Fibroblast of lung (primary cell): ENCODE results near the gene ADORA2B. TPM values are rescaled to one million over a fixed set of nuclear protein-coding genes. Genes with fewer than 3 reads are reported as not detected.

Experiments used
- DNase-seq, 2 donors: peaks; one replicate each; pipeline versions ENCODE4 v3.0.0 to v3.0.0-alpha.2; 2010; ENCODE audit warnings: low read depth in 2 of 2
- H2AFZ ChIP-seq: 2 replicates; pipeline ENCODE4 v1.5.1; 2012; ENCODE audit warnings: low read length, control low read depth, inconsistent platforms
- H3K27ac ChIP-seq: 2 replicates; pipeline ENCODE4 v1.5.1; 2011; ENCODE audit warnings: low read length, control low read depth; ENCODE audit not compliant: insufficient read depth
- H3K27me3 ChIP-seq: 2 replicates; pipeline ENCODE4 v1.5.1; 2011; ENCODE audit warnings: mild to moderate bottlenecking, low read length; ENCODE audit not compliant: control insufficient read depth, insufficient read depth
- H3K36me3 ChIP-seq: 2 replicates; pipeline ENCODE4 v1.5.1; 2011; ENCODE audit warnings: low read length; ENCODE audit not compliant: control insufficient read depth, insufficient read depth
- H3K4me1 ChIP-seq: 2 replicates; pipeline ENCODE4 v1.5.1; 2011; ENCODE audit warnings: low read length; ENCODE audit not compliant: control insufficient read depth, insufficient read depth; ENCODE audit errors: extremely low read depth
- H3K4me2 ChIP-seq: 2 replicates; pipeline ENCODE4 v1.5.1; 2011; ENCODE audit warnings: low read length, control low read depth; ENCODE audit not compliant: insufficient read depth; ENCODE audit errors: extremely low read depth
- H3K4me3 ChIP-seq, 4 experiments: fragments of 200-600 bp in 1 of 4; sonication (generic) in 1 of 4; replicated peaks in 1 of 4; 2 replicates each; pipeline ENCODE4 v1.5.1; 2011 to 2016; ENCODE audit warnings: low read length in 4 of 4, low read depth in 3 of 4, mild to moderate bottlenecking in 3 of 4, control low read depth in 2 of 4, inconsistent platforms in 1 of 4, mixed read lengths in 1 of 4; ENCODE audit not compliant: insufficient read depth in 1 of 4; ENCODE audit errors: control extremely low read depth in 1 of 4
- H3K79me2 ChIP-seq: 2 replicates; pipeline ENCODE4 v1.5.1; 2012; ENCODE audit warnings: mild to moderate bottlenecking, low read length, inconsistent platforms; ENCODE audit not compliant: control insufficient read depth, insufficient read depth
- H3K9ac ChIP-seq: 2 replicates; pipeline ENCODE4 v1.5.1; 2011; ENCODE audit warnings: mild to moderate bottlenecking, low read length, control low read depth; ENCODE audit not compliant: insufficient read depth
- H3K9me3 ChIP-seq: 2 replicates; pipeline ENCODE4 v1.5.1; 2012; ENCODE audit warnings: low read depth, low read length; ENCODE audit not compliant: control insufficient read depth, insufficient read depth
- H4K20me1 ChIP-seq: 2 replicates; pipeline ENCODE4 v1.5.1; 2011; ENCODE audit warnings: low read length; ENCODE audit not compliant: control insufficient read depth, insufficient read depth; ENCODE audit errors: extremely low read depth
- EZH2 ChIP-seq: IDR thresholded peaks from 2 replicates; pipeline ENCODE4 v1.5.1; 2012; ENCODE audit warnings: low read length, control low read depth, mild to moderate bottlenecking; ENCODE audit errors: missing control alignments
- polyA plus RNA-seq, 2 donors: library from polyadenylated mRNA; depleted of rRNA in 1 of 2; stranded (reverse) in 1 of 2; unstranded in 1 of 2; fragments of >200 nt; gene quantifications; 2 replicates each; pipeline ENCODE4 v1.2.1, GENCODE V29; 2011 to 2012; ENCODE audit warnings: missing spikeins in 1 of 2
- total RNA-seq: library from RNA; depleted of rRNA; stranded (reverse); fragments of >200 nt; gene quantifications from 2 replicates; pipeline ENCODE4 v1.2.1, GENCODE V29; 2014
- TF ChIP-seq, protein P1 (sequence below), 2 donors: IDR thresholded peaks in 1 of 2; conservative IDR thresholded peaks in 1 of 2; 1 replicate in 1 of 2; 2 replicates in 1 of 2; pipeline ENCODE4 v1.5.1; 2011 to 2012; ENCODE audit warnings: low read length in 2 of 2, control low read depth in 1 of 2, inconsistent platforms in 1 of 2, low read depth in 1 of 2, mild to moderate bottlenecking in 1 of 2

Gene ADORA2B
- total and polyA plus RNA-seq, 2 donors (not counting 1 experiment from before 2014, with no cell fraction given), result 3.1 to 17.2 TPM

DNA sequence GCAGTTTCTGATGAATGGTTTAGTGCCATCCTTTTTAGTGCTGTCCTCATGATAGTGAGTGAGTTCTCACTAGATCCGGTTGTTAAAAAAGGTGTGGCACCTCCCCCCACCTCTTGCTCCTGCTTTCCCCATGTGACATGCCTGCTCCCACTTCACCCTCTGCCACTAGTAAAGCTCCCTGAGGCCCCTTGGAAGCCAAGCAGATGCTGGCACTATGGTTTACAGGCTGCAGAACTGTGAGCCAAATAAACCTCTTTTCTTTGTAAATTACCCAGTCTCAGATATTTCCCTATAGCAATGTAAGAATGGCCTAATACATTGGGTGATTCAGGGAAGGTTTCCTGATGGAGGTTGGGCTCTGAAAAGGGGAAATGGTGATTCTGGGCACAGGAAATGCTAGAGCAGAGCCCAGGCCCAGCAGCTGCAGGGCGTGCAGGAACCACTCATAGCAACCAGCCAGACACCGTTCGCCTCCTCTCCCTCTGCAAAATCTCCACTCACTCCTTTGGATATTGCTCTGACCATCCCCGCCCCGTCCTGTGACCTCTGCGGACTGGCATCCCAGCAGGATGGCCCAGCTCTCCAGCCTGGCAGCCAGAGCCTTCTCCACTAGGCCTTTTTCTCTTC is 2.6 kb upstream of the ADORA2B start:
- no peaks in the 10 kb centered on the region for H3K36me3 ChIP-seq
- no peak overlapping the region for H3K27ac ChIP-seq
- TF ChIP-seq, protein P1, sequence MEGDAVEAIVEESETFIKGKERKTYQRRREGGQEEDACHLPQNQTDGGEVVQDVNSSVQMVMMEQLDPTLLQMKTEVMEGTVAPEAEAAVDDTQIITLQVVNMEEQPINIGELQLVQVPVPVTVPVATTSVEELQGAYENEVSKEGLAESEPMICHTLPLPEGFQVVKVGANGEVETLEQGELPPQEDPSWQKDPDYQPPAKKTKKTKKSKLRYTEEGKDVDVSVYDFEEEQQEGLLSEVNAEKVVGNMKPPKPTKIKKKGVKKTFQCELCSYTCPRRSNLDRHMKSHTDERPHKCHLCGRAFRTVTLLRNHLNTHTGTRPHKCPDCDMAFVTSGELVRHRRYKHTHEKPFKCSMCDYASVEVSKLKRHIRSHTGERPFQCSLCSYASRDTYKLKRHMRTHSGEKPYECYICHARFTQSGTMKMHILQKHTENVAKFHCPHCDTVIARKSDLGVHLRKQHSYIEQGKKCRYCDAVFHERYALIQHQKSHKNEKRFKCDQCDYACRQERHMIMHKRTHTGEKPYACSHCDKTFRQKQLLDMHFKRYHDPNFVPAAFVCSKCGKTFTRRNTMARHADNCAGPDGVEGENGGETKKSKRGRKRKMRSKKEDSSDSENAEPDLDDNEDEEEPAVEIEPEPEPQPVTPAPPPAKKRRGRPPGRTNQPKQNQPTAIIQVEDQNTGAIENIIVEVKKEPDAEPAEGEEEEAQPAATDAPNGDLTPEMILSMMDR (conservative IDR thresholded peaks at IDR 0.05 in 1 of 2, IDR thresholded peaks at IDR 0.05 in 1 of 2; ENCODE audit: low read depth in 1 of 2, low read length in 2 of 2), result no peak
- no peak for TF ChIP-seq EZH2
- H3K79me2 ChIP-seq, result peaks cover under 1% of the 10 kb centered on the region
- no peak overlapping the region for H3K9ac ChIP-seq
- H3K4me1 ChIP-seq, result peaks cover 2% of the 10 kb centered on the region
- H3K27me3 ChIP-seq, result peaks cover 3% of the 10 kb centered on the region
- no peak overlapping the region for H2AFZ ChIP-seq
- no peak for DNase-seq
- H3K4me3 ChIP-seq, result no peak overlapping the region
- H4K20me1 ChIP-seq, result no peaks in the 10 kb centered on the region
- no peak overlapping the region for H3K4me2 ChIP-seq
- no peaks in the 10 kb centered on the region for H3K9me3 ChIP-seq

DNA sequence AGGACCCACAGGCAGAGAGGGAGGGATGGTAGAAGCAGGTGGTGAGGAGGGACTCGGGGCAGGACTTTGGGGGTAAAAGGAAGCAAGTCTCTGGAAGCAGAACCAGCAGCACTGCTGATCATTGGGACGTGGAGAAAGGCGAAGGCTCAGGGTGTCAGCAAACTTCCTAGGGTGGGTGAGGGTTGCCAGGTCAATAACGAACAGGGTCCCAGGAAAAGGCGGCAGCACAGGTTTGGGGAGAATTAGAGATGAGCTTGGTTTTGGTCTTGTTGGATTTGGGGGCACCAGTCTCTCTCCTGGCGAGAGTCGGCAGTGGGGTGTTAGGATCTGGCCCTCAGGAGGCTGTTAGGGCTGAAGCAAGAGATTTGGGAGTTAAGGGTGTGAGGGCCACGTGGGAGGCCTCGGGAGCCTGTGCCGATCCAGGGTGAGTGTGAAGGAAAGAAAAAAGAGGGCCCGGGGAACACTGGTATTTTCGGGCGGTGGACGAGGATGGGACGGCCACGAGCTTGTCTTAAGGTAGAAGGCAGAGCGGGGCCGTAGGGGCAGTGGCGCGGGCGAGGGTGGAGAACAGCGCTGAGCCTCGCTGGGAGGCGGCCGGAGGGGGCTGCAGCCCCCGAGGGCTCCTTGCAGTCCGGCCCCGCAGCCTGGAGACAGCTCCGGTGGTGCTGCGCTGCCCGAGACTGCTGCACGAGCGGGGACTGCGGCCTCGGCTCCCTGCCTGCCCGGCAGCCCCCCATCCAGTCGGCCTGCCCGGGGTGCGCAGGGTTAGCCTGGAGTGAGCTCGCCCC is 765 bp upstream of the ADORA2B start:
- H3K4me1 ChIP-seq, result peaks cover 2% of the 10 kb centered on the region
- no peaks in the 10 kb centered on the region for H3K36me3 ChIP-seq
- H3K27ac ChIP-seq, result no peak overlapping the region
- H3K4me3 ChIP-seq, result peak overlapping the region in 3 of 4 experiments; percentile 45 to 73 (median 65)
- H4K20me1 ChIP-seq, result no peaks in the 10 kb centered on the region
- TF ChIP-seq EZH2, result no peak
- TF ChIP-seq, protein P1 (conservative IDR thresholded peaks at IDR 0.05 in 1 of 2, IDR thresholded peaks at IDR 0.05 in 1 of 2; ENCODE audit: low read depth in 1 of 2, low read length in 2 of 2), result no peak
- H3K9ac ChIP-seq, result peak overlapping the region; percentile 66
- H3K4me2 ChIP-seq, result peak overlapping the region; percentile 86
- DNase-seq, result no peak
- no peaks in the 10 kb centered on the region for H3K9me3 ChIP-seq
- peak overlapping the region; percentile 70 for H2AFZ ChIP-seq
- H3K27me3 ChIP-seq, result peaks cover 3% of the 10 kb centered on the region
- peaks cover 3% of the 10 kb centered on the region for H3K79me2 ChIP-seq

DNA sequence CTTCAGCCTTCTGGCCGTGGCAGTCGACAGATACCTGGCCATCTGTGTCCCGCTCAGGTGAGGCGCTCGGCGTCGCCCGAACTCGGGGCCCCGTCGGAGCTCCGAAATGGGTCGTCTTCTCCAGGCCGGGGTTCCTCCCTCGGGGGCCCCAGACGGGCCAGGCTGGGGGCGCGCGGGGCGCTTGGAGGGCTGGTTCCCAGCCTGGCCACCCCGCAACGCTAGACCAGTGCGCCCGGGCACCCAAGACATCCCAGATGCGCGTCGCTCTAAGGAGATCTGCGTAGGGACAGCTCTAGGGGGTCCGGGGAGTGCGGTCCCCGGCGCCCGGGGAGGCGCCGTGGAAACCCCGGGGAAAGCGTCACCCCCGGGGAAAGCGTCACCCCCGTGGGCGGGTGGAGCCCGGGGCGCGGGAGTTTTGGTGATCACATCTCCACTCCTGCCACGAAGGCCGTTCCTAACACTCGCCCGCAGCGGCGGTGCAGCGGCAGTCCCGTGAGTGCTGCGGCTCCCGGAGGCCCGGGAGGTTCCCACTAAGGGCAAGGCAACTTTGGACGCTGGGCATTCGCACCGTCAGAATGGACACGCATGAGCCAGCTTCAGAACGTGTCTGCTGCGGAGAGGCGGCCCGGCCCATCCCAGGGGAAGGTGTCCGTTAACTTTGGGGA is 729 bp downstream of the ADORA2B start:
- H4K20me1 ChIP-seq, result no peaks in the 10 kb centered on the region
- H3K4me3 ChIP-seq, result peak overlapping the region; percentile 65 to 74 (median 69)
- H3K79me2 ChIP-seq, result peaks cover 3% of the 10 kb centered on the region
- peak overlapping the region; percentile 59 for H3K27ac ChIP-seq
- no peaks in the 10 kb centered on the region for H3K36me3 ChIP-seq
- peak overlapping the region; percentile 95 for H2AFZ ChIP-seq
- DNase-seq, result peak; percentile 34 to 37
- H3K4me1 ChIP-seq, result peaks cover 2% of the 10 kb centered on the region
- H3K9ac ChIP-seq, result peak overlapping the region; percentile 66
- TF ChIP-seq EZH2, result no peak
- H3K27me3 ChIP-seq, result no peaks in the 10 kb centered on the region
- H3K9me3 ChIP-seq, result no peaks in the 10 kb centered on the region
- H3K4me2 ChIP-seq, result peak overlapping the region; percentile 86
